CD4-positive, alpha-beta T cell treated with Interleukin-17A for 4 hours (primary cell): ENCODE results near the gene SPC24.
"Not testable (repeated sequence)": the region's sequence is repeated elsewhere in the genome, so short reads cannot be mapped to it uniquely, and the experiment has no call there.

ENCODE experiments used
- DNase-seq: peaks from one replicate; pipeline ENCODE4 v3.0.0-alpha.2; 2020; ENCODE audit warnings: mixed read lengths

SPC24 gene

DNA sequence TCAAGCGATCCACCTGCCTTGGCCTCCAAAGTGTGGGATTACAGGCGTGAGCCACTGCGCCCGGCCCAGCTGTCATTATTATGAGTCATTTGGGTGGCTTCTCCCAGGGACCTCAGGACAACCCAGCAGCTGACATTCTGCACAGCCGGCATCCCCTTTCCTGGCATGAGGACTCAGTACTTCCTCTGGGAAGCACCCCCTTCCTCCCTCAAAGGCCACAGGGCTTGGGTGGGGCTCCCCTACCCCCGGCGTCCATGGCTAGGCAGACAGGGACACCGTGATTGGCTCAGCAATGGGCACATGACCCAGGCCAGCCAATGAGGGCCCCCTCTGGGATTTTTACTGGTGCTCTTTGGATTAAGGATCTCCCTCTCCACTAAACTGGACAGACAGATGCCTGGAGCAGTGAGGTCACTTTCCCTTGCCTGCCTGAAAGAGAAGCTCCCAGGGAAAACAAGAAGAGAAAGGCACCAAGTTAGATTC is 35.7 kb upstream of the SPC24 start:
- no peak for DNase-seq

DNA sequence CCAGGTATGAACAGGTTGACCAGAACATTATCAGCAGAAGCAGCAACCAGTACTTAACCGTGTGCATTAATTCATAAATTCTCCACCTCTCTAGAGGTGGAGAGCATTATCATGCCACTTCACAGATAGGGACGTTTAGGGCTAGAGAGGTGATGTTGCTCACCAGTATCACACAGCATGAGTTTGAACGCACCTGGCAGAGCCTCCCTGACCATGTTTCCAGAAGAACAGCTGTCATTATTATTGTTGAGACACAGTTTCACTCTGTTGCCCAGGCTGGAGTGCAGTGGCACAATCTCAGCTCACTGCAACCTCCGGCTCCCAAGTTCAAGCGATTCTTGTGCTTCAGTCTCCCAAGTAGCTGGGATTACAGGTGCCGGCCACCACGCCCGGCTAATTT is 34.9 kb upstream of the SPC24 start:
- no peak for DNase-seq

GRCh38 chr19:11187441-11187840 is 31.9 kb upstream of the SPC24 start:
- no peak for DNase-seq

DNA sequence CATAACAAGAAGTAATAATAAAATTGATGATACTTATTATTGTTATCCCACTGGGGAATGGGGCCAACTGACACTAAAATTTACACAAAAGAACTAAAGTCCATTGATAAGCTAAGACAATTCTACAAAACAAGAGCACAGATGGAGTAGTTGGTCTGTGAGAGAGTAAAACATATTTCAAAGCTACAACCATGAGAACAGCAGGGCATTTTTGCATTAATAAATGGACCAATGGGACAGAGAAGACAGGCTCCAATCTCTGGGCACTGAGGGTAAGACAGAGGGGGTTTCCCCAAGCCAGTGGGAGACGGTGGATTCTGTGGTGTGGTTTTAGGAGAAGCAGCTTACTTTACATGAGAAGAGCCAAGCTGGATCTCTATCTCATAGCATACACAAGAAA is 27.4 kb upstream of the SPC24 start:
- DNase-seq: no peak

GRCh38 chr19:11181488-11181887 is 25.9 kb upstream of the SPC24 start:
- no peak for DNase-seq

- DNase-seq: not testable (repeated sequence)
Measured at GRCh38 chr19:11180975-11181374, 25.4 kb upstream of the SPC24 start.

DNA sequence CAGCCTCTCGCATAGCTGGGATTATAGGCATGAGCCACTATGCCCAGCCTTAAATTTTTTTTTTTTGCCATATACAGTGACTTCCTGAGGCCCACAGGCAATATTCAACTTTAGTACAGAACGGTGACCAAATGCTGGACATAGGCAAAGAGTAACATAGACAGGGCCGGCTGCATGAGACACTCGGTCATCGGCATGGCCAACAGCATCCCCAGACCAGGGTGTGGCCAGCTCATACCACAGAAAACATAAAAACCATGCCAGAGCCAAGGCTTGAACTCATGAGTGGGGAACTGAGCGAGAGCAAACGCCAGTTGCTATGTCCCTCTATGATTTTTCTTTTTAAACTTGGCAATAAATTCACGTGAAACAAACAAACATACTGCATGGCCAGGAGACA is 24.8 kb upstream of the SPC24 start:
- DNase-seq: no peak

DNA sequence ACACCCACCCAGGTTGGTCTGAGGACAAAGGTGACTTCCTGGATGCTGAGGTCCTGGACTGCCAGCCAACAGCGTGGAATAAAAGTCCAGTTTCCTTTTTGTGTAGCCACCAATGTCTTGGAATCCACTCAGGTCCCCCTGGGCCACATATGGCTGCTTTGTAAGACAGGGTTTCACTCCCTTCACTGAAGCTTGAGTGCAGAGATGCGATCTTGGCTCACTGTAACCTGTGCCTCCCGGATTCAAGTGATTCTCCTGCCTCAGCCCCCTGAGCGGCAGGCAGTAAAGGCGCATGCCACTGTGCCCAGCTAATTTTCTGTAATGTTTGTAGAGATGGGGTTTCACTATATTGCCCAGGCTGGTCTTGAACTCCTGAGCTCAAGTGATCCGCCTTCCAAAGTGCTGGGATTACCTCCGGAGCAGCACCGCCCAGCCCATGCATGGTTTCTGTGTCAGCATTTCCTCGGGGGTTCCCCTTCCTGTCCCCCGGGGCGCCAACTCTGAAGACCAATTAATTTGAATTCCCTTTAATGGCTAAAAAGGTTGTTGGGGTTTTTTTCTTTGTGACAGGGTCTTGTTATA is 24.2 kb upstream of the SPC24 start:
- DNase-seq: peak; percentile 21

DNA sequence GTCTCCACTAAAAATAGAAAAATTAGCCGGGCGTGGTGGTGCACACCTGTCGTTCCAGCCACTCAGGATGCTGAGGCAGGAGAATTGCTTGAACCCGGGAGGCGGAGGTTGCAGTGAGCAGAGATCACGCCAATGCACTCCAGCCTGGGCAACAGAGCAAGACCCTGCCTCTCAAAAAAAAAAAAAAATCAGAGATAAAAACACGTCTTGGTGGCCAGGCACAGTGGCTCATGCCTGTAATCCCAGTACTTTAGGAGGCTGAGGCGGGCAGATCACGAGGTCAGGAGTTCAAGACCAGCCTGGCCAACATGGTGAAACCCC is 23.5 kb upstream of the SPC24 start:
- not testable (repeated sequence) for DNase-seq

DNA sequence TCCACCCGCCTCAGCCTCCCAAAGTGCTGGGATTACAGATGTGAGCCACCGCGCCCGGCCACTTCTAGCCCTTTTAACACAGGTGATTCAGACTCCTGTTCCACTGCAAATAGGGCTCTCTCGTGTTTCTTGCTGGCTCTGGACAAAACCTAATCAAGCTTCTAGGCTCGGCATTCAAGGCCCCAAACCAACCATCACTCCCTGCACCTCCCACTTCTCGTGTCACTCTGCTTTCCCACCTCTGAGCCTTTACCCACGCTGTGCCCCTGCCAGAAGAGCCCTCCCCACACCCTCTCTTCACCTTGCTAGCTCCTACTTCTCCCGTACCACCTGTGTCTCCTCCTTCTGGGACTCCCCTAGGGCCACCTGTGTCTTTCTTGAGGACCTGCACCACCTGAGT is 22.0 kb upstream of the SPC24 start:
- DNase-seq: no peak

DNA sequence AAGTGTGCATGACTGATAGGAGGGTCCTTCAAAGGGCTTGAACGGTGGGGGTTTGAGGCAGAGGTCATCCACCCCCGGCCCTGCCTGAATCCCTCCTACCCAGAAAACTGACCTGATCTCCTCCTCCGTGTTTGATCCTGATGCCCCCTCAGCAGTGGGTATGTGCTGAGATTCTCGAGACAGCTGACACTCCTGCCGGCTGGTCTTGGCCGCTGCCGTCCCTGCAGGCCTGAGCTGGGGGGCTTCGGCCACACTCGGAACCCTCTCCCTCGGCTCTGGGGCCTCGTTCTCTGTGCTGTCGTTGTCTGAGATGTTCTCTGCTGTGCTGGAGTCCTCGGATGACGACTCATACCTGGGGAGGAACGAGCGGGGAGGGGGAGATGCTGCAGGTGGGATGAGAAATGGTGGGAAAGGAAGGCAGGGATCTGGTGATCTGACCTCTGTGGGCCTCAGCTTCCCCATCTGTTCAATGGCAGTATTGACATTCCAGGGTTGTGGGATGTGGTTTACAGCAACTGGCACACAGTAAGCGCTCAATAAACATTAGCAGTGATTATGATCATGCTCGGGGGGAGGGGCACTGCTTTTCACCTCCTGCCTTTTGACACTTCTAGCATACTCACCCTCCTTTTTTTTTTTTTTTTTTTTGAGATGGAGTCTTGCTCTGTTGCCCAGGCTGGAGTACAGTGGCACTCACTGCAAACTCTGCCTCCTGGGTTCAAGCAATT is 21.0 kb upstream of the SPC24 start:
- no peak for DNase-seq

DNA sequence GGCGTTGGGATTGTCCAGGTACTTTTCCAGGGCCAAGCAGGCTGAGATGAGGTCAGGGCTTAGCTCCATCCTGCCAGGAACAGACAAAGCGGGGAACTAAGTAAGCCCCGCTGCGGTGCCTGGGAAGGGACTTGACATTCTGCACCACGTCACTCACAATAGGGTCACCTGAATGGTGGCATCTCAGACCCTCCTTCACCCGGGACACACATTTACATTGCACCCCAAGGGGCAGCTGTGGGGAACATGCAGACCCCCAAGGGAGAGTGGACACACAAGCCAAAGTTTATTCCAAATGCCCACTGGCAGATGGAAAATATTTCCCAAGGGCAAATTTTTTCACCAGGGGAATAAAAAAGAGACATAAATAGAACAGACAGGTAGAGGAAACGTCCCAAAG is 20.3 kb upstream of the SPC24 start:
- DNase-seq: no peak

- DNase-seq: no peak
Measured at GRCh38 chr19:11174336-11174735, 18.8 kb upstream of the SPC24 start.

DNA sequence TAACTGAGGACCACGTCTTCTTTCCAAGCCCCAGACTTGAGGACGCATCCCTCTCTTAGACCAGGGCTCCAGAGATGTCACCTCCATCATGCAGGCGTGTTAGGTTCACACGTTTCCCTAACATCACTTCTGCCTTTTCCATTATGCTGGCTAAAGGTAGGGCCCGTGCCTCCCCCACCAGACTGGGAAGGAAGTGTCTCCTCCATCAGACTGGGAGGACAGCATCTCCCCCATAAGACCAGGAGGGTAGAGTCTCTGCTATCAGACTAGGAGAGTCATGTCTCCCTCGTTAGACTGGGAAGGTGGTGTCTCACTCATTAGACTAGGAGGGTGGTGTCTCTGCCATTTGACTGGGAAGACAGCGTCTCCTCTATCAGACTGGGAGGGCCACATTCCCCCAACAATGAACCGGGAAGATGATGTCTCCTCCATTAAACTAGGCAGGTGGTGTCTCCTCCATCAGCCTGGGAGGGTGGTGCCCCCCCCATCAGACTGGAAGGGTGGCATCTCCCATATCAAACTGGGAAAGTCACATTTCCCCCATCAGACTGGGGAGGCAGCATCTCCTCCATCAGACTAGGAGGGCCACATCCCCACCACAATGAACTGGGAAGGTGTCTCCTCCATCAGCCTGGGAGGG is 18.1 kb upstream of the SPC24 start:
- no peak for DNase-seq

- no peak for DNase-seq
Measured at GRCh38 chr19:11172576-11172975, 17.0 kb upstream of the SPC24 start.

DNA sequence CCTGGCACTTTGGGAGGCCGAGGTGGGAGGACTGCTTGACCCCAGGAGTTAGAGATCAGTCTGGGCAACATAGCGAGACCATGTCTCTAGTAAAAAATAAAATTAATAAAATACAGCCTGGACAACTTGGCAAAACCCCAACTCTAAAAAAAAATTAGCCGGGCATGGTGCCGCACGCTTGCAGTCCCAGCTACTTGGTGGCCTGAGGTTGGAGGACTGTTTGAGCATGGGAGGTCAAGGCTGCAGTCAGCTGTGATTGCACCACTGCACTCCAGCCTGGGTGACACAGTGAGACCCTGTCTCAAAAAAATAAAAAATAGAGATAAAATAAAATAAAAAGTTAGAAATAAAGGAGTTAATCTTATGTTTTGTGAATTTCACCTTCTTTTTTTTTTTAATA is 15.6 kb upstream of the SPC24 start:
- no peak for DNase-seq

DNA sequence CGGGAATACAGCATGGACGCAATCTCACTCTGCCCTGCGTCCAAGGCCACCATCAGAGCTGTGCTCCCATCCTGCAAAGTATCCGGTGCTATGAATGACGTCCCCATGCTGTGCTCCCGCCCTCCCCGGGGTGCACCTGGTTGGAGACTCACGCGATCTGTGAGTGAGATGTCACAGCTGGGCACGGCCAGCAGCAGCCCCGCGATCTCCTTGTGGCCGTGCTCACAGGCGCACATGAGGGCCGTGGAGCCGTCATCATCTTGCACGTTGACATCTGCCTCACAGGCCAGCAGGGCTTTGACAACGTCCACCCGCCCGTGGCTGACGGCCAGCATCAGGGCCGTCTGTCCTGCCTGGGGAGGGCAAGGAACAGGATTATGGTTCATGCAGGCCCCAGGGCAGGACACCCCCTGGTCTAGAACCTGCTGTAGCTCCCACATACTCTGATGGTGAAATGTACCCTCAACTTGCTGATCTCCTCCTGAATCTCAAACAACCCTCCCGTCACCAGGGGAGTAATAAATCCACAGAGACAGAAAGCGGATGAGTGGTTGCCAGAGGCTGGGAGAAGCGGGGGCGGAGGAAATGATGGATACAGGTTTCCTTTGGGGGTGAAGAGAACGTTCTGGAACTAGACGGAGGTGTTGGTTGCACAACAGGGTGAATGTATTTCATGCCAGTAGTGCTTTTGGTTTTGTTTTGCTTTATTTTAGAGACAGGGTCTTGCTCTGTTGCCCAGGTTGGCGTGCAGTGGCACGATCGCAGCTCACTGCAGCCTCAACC is 14.5 kb upstream of the SPC24 start:
- DNase-seq: no peak

- no peak for DNase-seq
Measured at GRCh38 chr19:11168568-11168967, 13.0 kb upstream of the SPC24 start.

- DNase-seq: no peak
Measured at GRCh38 chr19:11166281-11167142, 10.9 kb upstream of the SPC24 start.

DNA sequence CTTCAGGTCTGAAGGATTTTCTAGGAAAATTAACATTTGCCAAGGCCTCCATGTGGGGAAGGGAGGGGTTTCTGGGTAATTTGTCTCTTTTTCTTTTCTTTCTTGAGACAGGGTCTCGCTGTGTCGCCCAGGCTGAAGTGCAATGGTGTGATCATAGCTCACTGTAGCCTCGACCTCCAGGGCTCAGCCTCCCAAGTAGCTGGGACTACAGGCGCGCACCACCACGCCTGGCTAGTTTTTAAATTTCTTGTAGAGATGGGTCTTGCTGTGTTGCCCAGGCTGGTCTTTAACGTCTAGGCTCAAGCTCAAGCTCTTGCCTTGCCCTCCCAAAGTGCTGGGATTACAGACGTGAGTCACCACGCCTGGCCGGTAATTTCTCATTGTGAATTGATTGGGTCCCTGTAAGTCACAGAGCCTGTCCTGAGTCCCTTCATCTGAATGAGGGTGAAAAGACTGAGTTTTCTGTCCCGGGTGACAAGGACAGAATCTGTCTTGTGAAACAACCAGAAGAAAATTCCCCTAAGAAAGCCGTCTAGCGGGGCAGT is 10.0 kb upstream of the SPC24 start:
- no peak for DNase-seq

DNA sequence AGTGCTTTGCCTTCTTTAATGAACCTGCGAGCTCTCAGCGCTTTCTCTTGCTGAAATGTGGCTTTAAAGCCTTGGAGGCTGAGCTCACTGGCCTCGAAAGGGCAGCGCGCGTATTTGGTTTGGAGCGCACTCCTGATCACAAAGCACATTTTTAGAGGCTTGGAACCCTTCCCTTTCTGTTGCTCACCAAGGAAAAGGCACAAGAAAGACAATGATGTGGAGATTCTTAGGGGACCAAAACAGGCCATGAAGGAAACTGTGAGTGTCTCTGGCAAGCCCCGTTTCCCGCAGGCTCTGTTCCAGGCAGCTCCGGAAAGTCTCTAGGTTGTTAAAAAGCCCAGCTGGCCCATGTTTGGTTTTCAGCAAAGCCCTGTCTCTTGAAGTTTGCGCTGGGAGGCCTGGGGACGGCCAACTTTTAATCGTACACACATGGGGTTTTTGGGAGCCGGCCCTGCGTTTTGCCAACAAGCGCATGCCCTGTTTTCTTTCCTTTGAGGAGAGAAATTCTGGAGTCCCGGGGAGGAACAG is 9.4 kb upstream of the SPC24 start:
- DNase-seq: no peak

- DNase-seq: no peak
Measured at GRCh38 chr19:11164296-11164695, 8.7 kb upstream of the SPC24 start.
